GM08714 (cell line): Measurements from ENCODE around the gene APOOL.
"Not testable (repeated sequence)": the region's sequence is repeated elsewhere in the genome, so short reads cannot be mapped to it uniquely, and the experiment has no call there.

Experiments
- H3K4me3 ChIP-seq: fragments of 200-500 bp; sonication (Bioruptor generic); 2 replicates; pipeline ENCODE4 v1.5.1; 2014; ENCODE audit warnings: mild to moderate bottlenecking, low read length, inconsistent platforms
- ZNF274 ChIP-seq: IDR thresholded peaks from 2 replicates; pipeline ENCODE4 v1.6.1; 2012; ENCODE audit warnings: mild to moderate bottlenecking, low read depth, low read length

Gene APOOL

GRCh38 chrX:85037114-85037513 is 33.4 kb downstream of the APOOL start:
- TF ChIP-seq ZNF274: no peak
- H3K4me3 ChIP-seq: no peak overlapping the region

GRCh38 chrX:85051627-85052026 is 48.0 kb downstream of the APOOL start:
- H3K4me3 ChIP-seq: no peak overlapping the region
- no peak for TF ChIP-seq ZNF274

GRCh38 chrX:85052205-85052604 is 48.5 kb downstream of the APOOL start:
- no peak for TF ChIP-seq ZNF274
- H3K4me3 ChIP-seq: no peak overlapping the region

- H3K4me3 ChIP-seq: no peak overlapping the region
Measured at GRCh38 chrX:85052636-85053343, 49.1 kb downstream of the APOOL start.

GRCh38 chrX:85065512-85066198 is 62.0 kb downstream of the APOOL start:
- no peak overlapping the region for H3K4me3 ChIP-seq
- no peak for TF ChIP-seq ZNF274

More at GRCh38 chrX:85052636-85053343, 49.1 kb downstream of the APOOL start:
- TF ChIP-seq ZNF274: no peak

GRCh38 chrX:85077247-85077646 is 73.6 kb downstream of the APOOL start:
- H3K4me3 ChIP-seq: not testable (repeated sequence)

- no peak overlapping the region for H3K4me3 ChIP-seq
- no peak for TF ChIP-seq ZNF274
Measured at GRCh38 chrX:85084770-85085393, 81.2 kb downstream of the APOOL start.

GRCh38 chrX:85089321-85089840 is 85.7 kb downstream of the APOOL start:
- no peak for TF ChIP-seq ZNF274
- no peak overlapping the region for H3K4me3 ChIP-seq

- H3K4me3 ChIP-seq: no peak overlapping the region
- TF ChIP-seq ZNF274: no peak
Measured at GRCh38 chrX:85107407-85107806, 103.7 kb downstream of the APOOL start.

- no peak overlapping the region for H3K4me3 ChIP-seq
- no peak for TF ChIP-seq ZNF274
Measured at GRCh38 chrX:85108165-85108564, 104.5 kb downstream of the APOOL start.

- TF ChIP-seq ZNF274: no peak
- H3K4me3 ChIP-seq: no peak overlapping the region
Measured at GRCh38 chrX:85109235-85109634, 105.6 kb downstream of the APOOL start.

- TF ChIP-seq ZNF274: no peak
Measured at GRCh38 chrX:85111347-85111746, 107.7 kb downstream of the APOOL start.

GRCh38 chrX:85112293-85112692 is 108.6 kb downstream of the APOOL start:
- TF ChIP-seq ZNF274: no peak
- no peak overlapping the region for H3K4me3 ChIP-seq

More at GRCh38 chrX:85111347-85111746, 107.7 kb downstream of the APOOL start:
- H3K4me3 ChIP-seq: no peak overlapping the region

- TF ChIP-seq ZNF274: no peak
- no peak overlapping the region for H3K4me3 ChIP-seq
Measured at GRCh38 chrX:85113746-85114145, 110.1 kb downstream of the APOOL start.

- TF ChIP-seq ZNF274: no peak
Measured at GRCh38 chrX:85114171-85114570, 110.5 kb downstream of the APOOL start.

More at GRCh38 chrX:85114171-85114570, 110.5 kb downstream of the APOOL start:
- H3K4me3 ChIP-seq: no peak overlapping the region
